ENCODE results near the gene SLC26A9.

SLC26A9 gene

DNA sequence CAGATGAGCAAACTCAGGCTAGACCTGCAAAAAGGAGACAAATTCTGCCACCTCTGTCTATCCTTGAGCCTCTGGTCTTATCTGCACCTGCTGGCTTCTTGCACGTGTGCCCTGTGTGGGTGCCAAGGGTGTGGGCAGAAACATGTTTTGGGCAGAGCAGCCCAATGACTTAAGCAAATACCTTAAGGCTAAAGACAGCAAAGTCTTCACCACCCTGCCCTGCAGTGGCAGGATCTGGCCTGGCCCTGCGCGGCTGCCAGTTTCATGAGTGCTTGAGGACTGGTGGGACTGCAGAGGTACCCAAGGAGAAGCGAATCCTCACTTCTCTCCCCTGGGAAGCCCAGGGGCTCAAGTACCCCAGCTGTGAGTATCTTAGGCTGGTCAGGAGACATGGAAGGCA is 3.8 kb upstream of the SLC26A9 start:
- DNase-seq (ENCODE audit: low spot score) = peak; percentile 73

DNA sequence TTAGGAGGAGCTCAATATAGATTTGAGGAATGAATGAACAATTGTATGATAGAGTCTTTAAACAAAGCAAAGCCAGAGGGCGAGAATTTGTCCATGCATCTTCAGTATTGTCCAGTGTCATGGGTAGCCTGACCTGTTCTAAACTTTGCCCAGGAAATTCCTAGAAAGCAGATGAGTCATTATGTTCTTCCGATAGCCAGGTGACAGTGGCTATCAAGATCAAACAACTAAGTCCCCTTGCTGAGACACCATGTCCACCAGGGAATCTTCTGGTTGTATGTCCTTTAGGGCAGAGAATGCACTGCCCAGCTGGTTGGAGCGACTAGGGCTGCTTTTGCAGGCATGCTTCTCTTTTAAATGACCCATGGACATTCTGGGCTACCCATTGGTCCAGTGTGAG is 1.8 kb upstream of the SLC26A9 start:
- DNase-seq (ENCODE audit: low spot score) = no peak

DNA sequence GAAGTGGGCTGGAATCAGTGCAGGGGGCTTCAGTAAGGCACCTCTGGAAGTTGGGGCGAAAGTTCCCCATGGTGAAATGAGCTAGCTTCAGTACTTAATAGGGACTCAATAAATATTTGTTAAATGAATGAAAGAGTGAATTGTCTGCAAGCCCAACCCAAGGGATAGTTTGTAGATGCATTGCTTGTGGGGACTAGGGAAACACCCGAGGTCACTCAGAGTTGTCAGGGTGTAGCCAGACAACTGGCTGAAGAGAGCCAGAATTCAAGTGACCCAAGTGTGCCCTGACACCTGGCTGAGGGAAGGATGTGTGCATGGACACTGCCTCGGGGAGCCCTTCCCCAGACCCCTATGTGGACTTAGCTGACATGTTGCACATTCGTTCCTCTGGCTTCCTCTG is 1.3 kb upstream of the SLC26A9 start:
- no peak for DNase-seq (ENCODE audit: low spot score)

DNA sequence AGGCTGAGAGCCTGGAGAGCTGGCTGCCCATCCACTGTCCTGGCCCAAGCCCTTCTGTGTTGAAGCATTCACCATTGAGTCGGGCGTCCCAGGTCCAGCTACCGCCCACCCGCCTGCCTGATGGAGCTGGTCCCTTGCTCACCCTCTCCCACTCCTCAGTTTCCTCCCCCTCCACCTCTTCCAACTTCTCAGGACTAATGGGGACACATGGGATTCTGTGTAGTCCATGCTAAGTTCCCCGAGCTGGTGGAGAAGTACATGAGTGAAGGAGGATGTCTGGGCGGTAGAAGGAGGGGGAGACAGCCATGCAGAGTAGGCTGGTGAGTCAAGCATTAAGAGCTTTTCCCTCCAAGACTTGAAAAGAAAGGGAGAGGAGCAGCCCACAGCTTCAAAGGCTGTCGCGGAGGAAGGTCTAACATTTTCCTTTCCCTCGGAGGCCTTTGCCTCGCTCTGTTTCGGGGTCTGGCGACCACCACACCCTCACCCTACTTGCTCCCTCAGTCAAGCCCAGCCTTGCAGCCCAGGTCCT is 561 bp downstream of the SLC26A9 start:
- no peak for DNase-seq (ENCODE audit: low spot score)

DNA sequence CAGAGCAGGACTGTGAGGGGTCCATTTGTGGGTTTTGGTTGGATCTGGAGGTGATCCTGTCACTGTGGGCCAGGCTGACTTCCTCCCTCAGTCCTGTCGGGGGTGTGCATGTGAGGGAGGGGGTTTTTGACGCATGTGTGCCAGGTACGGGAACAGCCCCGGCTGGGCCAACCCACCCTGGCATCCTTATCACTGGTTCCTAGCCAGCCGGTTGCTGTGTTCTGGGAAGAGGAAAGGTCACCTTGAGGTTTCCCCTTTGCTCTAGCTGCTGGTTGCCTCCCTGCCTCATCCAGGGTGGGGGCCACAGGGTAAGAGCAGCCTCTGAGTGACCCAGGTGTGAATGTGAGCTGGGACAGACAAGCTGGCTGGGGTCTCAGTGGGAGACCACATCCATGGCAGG is 2.5 kb downstream of the SLC26A9 start:
- no peak for DNase-seq (ENCODE audit: low spot score)

DNA sequence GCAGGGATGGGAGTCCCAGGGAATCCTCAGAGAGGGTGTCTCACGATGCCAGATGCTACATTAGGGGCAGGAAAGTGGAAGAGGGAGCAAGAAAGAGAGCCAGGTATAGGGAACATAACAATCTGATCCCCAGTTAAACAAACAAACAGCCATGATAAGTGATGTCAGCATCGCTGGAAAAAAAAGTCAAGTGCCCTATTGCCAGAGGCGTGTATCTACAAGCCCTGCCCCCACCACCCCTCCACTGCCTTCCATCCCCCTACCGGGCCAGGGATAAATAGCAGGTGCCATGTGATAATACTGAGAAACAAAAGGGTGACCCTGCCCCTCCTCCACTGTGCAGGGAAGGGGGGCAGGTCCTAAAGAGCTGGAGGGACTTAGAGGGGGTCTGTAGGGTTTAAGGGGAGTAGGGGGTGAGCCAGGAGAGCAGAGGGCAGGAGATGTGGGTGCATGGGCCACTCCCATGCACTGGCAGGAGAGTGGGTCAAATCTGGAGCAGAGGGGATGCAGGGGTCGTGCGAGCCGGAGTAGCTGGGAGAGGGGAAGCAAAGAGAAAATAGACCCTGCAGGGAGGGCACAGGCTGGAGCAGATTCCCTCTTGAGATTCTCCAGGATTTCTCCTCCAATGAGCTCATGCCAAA is 3.4 kb downstream of the SLC26A9 start:
- no peak for DNase-seq (ENCODE audit: low spot score)

DNA sequence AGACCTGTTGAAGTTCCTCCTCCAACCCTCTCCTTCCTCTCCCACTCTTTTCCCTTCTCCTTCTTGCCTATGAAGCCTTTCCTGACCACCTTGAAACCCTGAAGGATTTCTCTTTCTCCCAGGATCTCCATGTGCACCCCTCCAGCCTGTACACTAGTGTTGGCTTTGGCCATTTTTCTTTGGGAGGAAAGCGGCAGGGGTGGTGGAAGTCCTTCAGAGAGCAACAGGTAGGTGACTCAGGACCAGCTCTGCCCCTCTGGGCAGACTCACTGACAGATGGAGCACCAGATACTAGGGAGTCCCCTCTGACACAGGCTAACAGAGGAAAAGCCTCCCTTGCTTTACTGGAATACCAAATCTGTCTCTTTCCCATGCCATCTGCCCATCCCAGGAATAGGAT is 4.6 kb downstream of the SLC26A9 start:
- DNase-seq (ENCODE audit: low spot score) = no peak

DNA sequence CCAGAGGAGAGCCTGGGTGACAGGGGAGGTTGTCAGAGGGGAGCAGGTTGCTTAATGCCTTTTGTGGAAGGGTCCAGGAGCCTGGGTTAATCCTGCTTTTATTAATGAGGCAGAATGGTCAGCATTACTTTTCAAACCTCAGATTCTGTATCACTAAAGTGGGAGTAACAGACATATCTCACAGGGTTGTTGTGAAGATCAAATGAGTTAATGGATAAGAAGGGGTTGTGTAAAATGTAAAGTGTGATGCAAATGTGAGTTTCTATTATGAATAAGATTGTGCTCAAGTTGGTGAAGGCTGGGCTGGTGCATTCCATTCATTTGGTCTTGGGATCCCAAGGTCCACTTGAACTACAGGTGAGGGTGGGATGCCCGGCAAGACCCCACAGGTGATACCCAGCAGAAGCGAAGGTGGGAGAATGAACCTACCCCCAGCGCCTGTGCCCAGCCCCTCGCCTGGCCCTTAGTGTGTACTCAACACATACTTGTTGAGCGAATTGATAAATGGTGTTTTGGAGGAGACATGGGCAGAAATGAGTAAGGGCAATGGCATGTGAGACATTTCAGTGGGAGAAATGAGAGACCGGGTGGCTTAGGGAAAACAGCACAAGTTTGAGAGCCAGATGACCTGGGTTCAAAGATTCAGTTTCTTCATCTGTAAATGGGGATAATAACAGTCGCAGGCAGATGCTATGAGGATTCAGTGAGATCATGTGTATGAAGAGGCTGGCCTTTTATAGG is 6.2 kb downstream of the SLC26A9 start:
- DNase-seq (ENCODE audit: low spot score) = no peak

DNA sequence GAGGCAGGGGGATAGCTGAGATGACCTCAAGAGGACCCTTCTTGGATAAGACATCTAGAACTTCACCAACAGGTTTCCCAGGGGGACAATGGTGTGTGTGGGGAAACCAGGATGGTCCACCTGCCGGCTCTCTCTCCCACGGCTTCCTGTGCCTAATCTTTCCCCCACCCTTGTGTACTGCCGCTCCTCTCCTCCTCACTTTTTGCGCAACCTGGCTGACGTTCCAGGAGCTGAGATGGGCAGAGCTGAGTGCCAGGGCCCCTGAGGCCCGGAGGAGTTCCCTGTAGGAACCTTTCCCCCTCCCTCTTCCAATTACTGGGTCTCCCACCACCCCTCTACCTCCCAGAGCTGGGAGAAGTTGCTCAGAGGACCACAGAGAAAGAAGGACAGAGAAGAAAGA is 6.9 kb downstream of the SLC26A9 start:
- no peak for DNase-seq (ENCODE audit: low spot score)

DNA sequence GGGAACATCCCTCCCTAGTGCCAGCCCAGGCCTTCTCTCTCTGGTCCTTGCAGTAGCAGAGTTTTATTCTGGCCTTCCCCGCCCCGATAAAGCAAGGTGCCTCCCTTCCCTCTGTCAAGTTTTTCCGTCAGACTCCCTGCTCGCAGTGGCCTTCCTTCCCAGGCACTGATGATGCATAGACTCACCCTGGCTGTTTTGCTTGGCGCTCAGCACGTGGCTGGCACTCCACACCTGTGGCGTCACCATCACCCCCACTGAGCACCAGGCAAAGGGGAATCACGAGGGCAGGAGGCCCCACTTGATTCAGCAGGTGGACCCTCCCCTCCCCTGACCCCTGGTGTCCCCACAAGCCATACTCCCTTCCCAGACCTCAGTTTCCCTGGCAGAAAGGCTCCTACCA is 7.4 kb downstream of the SLC26A9 start:
- no peak for DNase-seq (ENCODE audit: low spot score)

DNA sequence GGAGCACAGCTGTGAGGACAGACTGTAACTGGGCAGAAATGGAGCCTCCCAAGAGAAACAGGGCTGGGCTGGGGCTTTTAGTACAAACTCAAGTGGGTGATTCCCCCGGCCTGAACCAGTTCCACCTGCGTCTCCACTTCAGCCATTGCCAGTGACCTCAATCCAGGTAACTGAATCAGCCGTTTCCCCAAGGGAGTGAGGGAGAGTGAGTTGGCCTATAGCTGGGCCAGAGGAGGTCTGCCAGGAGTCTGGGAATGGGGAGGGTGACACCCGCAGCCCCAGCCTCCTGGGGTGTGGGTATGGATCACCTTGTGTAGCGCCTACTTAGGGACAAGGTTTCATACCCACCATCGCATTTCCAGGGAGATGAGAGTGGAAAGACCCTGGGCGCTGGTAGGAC is 8.5 kb downstream of the SLC26A9 start:
- no peak for DNase-seq (ENCODE audit: low spot score)

DNA sequence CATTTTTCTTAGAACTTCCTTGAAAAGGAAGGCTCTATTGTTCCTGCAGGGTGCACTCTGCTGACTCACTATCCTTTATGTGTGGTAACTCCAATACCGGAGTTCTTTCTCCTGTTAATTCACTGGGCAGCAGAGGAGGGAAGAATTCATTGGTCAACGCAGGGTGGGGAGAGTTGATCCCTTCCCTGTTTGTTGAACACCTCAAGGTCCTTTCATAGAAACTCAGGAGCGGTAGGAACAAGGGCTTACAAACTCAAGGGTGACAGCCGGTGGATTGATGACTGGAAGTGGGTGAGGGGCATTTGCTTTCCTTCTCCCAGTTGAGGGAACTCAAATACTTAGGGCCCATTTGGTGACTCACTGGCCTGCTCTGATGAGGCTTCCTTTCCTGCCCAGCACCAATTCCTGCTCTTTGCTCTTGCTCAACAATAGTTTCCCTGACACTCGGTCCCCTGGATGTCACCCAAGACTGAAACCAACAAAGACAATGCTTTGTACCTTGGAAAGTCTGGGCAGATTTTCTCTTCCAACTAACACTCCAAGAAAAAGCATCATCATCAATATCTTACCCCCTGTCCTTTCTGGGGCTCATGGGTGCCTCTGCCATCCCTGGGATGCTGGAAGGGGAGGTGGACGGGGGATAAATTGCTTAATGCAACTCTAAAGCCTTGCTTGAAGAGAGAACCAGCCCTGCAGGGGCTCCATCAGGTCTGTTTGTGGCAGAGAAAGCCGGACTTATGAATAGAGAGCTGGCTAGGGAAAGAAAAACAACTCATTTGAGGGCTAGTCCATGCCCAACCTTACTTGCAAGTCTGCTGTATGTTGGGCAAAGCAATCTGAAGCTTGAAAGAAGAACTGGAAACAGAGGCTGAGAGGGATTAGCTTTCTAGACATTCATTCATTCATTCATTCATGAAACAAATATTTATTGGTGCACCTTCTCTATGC is 9.3 kb downstream of the SLC26A9 start:
- DNase-seq (ENCODE audit: low spot score) = no peak

DNA sequence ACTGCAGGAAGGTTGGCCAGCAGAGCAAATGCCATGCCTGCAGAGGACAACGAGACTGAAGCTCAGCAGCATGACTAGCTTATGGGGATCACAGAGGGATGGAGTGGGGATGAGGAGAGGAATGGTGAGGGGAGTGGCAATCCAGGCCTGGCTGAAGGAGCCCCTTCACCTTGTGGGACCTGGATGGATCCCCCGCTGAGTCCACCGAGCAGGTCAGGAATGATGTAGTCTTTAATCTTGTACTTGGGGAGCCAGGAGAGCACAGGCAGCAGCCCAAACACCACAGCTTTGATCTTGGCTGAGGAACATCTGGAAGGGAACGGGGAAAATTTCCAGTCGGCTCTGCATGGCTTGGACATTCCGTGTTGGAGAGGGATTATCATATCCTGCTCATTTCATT is 10.5 kb downstream of the SLC26A9 start:
- DNase-seq (ENCODE audit: low spot score) = no peak

DNA sequence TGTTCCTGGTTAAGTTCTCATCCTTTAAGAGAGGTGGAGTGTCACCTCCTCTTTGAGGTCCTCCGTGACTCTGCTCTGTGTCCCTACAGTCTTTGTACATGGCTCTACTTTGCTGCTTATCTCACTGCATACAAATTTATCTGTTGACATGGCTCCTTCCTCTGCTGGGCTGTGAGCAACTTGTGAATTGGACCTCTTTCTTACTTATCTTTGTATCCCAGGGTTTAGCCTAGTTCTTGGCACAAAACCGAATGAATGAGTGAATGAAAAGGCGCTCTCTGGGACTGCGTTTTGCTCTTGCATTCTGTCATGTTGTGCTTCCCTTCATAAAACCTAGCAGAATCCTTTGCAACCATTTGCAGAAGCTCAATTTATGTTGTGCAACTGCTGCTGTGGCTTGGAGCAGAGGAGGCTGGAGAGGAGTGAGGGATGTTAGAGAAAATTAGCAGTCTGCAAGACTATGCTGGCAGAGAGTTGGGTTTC is 12.4 kb downstream of the SLC26A9 start:
- peak; percentile 24 for DNase-seq (ENCODE audit: low spot score)

DNA sequence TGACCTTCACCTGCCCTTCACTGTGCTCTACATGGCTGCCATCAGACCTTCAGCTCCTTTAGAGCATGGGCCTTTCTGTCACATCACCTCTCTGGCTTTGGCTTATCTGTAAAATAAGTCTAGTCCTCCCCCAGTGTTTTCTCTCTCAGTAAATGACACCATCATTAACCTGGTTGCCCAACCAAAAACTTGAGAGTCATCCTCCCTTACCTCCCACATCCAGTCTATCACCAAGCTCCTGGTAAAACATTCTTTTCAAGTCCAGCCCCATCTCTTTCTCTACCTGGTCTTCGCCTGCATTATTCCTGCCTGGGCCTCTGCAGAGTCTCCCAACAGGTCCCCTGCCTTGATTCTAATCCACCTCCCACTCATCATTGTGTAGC is 13.1 kb downstream of the SLC26A9 start:
- DNase-seq (ENCODE audit: low spot score) = no peak

DNA sequence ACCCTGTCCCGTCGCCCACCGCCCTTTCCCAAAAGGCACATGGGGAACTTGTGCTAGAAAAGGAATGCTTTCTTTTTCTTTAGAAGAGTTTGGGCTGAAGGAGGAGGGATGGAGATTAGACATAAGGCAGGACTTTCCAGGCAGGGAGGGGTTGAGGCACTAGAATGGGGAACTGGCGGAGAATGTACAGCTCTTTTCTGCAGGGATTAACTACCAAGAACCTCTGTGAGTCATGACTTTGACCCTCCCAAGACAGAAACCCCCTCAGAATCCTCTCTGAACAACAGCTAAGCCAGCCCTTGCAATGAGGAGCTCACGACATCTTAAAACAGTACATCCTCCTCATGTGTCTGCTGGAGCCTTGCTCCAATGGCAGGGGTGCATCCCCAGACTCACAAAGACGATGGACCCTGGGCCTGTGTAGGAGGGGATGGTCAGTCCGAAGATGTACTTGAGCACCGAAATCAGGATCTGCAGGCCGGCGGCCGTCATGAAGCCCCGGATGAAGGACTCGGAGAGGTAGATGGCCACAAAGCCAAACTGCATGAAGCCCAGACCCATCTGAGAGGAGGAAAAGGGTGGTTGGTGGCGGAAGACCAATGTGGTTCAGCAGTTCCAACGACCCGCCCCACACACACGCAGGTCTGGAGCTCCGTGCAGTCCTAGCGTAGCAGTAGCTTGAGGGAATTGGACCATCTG is 13.6 kb downstream of the SLC26A9 start:
- DNase-seq (ENCODE audit: low spot score) = no peak

DNA sequence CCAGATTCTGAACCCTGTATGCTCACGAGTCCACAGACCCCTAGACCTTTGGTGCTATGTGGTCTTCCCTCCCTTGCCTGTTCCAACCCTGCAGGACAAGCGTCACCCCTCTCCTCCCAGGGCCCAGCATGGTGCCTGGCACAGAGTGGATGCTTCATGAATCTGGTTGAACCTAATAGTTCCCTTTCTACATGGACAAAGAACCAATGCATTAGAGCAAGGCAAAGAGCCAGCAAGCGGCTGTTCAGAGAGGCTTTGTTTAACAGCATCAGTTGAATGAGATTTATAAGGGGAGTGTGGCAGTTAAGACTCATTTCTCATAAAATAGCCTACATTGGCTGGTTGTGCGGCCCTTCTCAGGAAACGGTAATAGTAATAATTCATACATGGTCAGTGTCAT is 14.9 kb downstream of the SLC26A9 start:
- DNase-seq (ENCODE audit: low spot score) = no peak

DNA sequence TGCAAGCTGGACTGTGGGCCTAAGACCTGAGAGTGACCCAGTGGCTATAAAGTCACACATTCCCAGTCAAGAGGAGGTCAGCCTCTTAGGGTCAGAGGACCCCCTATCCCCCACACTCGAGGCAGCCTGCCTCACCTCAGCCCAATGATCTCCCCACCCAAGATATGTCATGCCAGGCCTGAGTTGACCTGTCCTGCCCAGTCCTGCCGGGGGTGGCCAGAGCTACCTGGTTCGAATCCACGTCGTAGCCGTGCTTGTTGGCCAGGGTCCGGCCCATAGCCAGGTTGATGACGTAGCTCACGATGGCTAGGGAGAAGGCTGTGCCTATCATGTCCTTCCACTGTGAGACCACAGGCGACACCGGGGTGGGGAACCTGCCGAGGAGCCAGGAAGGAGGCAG is 15.6 kb downstream of the SLC26A9 start:
- DNase-seq (ENCODE audit: low spot score) = no peak

DNA sequence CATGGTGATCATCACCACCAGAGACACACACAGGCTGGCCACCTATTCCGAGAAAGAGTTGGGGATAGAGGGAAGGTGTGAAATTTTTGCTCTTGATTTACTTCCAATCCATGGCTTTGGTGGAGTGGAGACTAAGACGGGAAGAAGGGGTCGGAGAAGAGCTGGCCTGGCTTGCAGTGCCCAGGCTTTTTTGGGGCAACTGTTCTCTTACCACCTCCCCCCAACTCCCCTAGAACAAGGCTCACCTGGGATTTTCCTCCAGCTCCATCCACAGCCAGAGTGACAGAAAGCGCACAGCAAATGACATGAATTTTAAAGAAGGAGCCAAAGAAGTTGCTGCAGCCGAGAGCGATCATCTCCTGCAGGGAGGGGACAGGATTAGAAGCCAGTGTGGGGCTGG is 16.0 kb downstream of the SLC26A9 start:
- no peak for DNase-seq (ENCODE audit: low spot score)

DNA sequence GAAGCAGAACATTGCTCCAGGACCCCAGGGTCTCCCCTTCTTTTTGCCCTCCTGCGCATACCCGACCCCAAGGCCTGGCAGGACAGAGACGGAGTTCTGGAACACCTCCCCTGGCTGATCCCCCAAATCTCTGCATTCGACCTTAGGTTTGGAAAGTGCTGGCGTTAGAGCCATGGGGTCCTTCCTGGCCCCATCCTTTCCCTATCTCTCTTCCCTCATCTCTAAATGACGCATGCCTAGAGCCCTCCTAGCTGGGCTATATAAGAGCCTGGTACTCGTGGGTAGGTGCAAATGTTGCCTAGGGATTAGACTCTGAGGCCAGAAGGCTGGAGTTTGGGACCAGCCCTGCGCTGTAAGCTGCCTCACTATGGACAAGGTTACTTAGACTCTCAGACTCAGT is 16.6 kb downstream of the SLC26A9 start:
- DNase-seq (ENCODE audit: low spot score) = no peak

DNA sequence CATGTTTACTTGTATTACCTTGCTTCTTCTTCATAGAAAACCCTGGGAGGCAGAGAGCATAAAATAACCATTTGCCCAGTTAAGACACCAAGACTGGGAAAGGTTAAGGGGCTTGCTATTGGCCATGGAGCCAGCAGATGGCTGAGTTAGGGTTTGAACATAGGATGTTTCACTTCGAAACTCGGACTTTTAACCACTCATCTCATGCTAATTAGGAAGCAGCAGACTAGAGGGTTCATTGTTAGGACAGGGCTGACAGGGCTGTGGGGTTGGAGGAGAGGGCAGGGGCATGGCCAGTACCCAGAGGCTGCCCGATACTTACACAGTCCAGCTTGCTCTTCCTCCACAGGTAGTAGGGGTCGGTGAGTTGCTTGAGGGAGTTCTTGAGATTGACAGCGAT is 17.0 kb downstream of the SLC26A9 start:
- DNase-seq (ENCODE audit: low spot score) = no peak

DNA sequence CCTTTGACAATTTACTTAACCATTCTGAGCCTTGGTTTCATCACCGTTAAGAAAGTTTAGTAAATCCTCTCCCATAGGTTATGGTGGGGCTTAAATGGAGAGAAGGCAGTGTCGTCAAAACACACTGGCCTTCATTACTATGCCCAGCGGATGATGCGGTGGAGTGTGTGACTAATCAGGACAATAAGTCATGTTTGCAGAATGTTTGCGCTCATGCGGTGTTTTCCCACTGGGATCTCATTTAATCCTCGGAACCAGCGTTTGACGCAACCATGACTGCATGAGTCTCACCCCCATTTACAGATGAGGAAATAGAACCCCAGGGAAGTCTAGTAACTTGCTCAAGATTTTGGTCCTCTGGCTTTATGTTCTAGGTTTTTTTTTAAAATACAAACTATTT is 17.5 kb downstream of the SLC26A9 start:
- DNase-seq (ENCODE audit: low spot score) = no peak
